Activated T-cell treated with anti-CD3 and anti-CD28 coated beads for 1 hour (primary cell): ENCODE results near the gene WWOX.

Experiments
- DNase-seq: peaks from one replicate; pipeline ENCODE4 v3.0.0-alpha.2; 2020; ENCODE audit warnings: low read depth

Gene WWOX

DNA sequence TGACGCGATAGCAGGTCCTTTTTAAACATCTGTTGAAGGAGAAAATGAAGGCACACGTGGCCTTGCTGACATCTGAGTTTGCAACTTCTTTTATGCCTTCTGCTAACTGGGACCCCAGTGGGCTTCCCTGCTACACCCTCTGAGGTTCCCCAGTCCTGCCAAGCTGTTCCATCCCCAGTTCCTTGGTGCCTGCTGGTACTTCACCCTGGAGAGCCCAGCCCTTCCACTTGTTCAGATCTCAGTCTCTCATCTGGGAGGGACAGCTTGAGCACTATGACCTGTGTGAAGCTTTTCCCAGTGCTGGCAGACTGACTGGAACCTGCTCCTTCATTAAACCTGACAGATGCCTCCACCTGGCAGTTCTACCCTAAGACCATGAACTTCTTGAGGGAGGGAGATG lies 95.5 kb downstream of the WWOX start:
- DNase-seq, result no peak

DNA sequence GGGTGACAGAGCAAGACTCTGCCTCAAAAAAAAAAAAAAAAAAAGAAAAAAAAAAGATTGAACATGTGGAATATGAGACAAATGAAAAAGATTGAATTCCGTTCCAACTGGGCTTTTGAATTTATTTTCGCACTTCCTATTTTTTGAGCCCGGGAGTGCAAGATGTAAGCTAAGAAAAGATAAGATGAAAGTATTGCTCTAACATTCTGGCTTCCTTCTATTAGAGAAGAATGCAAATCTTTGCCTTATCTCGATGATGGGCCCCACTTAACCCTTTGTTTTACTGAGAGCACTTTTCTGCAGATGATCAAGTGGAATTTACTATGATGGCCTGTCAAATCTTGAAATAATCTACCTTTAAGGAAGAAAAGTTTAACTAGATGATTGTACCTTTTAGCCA lies 96.3 kb downstream of the WWOX start:
- DNase-seq, result no peak

DNA sequence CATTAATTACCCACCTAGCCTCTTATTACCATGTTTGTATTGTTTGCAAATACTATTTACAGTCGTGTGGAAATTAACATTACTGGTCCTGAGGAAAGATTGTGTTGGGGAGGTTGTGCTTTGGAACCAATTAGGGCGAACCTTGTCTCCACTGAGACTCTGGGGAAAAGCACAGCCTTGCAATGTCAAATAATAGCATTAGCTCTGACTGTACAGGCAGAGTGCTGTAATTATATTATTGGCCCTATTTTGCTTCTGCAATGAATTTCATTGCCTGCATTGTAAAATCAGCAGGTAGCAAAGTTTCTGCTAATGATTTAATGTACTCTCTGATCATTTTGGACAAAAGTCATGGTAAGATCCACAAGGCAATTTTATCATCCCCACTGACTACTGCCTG lies 97.0 kb downstream of the WWOX start:
- DNase-seq, result no peak

DNA sequence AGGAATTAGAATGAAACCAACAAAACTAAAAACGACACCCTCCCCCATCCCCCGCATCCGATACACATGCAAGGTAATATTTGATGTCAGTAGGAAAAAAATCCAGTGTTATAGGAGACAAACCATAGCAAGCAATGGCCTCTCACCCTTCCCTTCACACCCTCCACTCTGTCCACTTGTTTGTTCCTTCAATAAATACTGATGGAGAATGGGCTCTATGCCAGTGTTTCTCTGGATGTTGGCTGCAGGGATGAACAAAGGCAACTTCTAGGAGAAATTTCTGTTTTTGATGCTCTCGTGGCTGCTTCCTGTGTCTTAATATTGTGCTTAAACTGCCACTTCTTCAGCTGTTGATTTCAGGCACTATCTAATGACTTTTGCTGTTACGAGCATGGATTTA lies 98.8 kb downstream of the WWOX start:
- no peak for DNase-seq

DNA sequence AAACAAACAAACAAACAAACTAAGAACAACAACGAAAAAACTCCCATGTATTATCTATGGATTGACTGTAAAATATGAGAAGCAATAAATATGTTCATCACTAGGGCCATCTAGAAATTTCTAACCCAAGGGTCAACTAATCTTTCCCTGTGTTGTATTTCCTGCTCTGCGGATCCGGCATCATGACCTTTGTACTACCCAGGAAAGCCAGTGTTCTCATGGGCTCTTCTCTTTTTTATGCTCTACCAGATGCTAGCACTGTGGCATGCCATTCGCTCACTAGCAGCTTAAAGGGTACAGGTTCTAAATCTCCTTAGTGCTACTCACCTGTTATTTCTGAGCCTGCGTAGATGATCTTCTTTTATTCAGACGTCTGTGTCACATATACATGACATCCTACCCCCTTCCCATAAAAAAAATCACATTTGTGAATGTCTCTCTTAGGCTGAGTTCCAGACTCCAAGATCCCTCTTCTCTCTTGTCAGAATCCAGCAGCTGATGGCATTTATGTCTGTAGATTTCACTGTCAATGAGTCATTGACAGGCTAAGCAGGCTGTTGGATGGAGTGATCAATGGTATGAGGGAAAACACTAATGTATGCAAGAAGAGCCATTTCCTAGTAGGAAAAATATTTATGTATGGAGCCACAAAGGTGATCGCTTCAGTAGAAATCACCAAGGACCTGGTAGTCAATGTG lies 100.0 kb downstream of the WWOX start:
- DNase-seq, result no peak

DNA sequence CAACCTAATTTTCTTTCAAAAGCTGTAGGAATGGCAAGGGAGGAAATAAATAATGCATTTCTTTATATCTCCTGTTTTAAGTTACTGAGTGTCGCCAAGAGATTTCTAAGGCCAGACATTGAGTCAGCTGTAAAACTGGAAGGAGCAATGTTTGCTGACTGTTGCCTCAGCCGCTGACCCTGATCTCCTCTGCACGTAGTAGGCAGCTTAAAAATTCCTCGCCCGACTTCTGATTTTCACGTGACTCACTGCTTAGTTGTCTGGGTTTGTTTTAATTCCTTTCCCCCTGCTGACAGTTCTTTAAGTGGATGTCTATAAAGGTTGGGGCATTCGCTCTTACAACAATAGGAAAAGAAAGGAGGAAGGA lies 100.6 kb downstream of the WWOX start:
- DNase-seq, result no peak

DNA sequence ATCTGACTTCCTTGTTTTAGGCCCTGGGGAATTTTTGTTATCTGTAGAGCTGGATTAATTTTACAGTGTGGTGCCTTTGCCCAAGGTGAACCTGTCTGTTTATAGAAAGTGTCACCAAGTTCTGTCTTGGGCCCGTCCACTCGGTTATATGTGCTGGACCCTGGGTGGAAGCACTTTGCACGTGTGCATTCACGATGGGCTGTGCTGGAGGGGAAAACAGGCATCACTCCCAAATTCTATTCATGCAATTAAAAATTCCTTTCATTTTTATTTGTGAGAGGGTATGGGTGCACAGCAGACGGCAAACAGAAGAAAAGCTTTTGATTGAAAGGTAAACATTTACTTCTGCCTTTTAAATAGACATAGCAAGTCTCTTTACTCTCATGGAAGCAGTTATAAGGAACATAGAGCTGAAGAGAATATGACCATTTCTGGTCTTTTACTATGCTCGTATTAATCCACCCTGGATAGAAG lies 101.2 kb downstream of the WWOX start:
- DNase-seq, result no peak

DNA sequence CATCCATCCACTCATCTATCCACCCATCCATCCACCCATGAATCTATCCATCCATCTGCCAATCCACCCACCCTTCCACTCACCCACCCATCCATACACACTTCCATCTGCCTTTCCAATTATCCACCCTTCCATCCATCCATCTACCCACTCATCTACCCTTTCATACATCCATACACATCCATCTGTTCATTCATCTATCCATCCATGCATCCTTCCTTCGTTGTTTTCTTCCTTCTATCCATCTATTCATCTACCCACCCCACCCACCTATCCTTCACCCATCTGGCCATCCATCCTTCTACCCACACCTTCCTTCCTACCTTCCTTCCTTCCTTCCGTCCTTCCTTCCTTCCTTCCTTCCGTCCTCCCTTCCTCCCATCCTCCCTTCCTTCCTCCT lies 106.1 kb downstream of the WWOX start:
- no peak for DNase-seq

DNA sequence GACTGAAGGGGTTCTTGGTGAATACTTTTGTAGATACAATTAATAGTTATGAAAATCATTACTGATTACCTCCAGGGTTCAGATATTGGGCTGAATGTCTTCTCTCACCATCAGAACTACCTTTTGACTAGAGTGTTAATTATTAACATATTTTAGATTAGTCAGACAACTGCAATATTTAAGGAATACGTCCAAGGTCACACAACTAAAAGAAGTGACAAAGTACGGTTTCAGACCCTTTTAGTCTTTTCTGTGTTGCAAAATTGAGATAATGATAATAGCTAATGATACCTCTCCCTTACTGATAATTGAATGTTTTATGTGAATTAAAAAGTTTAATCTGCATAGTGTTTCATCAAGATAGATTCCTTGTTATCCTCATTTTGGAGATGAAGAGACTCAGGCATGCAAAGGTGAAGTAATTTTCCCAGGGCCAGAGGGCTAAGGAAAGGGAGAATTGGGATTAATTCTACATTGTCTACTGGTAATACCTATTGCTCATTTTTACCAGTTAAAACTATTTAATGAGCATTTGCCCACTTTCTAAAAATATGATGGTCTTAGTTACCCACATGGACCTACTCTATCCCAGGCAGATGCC lies 107.3 kb downstream of the WWOX start:
- no peak for DNase-seq

DNA sequence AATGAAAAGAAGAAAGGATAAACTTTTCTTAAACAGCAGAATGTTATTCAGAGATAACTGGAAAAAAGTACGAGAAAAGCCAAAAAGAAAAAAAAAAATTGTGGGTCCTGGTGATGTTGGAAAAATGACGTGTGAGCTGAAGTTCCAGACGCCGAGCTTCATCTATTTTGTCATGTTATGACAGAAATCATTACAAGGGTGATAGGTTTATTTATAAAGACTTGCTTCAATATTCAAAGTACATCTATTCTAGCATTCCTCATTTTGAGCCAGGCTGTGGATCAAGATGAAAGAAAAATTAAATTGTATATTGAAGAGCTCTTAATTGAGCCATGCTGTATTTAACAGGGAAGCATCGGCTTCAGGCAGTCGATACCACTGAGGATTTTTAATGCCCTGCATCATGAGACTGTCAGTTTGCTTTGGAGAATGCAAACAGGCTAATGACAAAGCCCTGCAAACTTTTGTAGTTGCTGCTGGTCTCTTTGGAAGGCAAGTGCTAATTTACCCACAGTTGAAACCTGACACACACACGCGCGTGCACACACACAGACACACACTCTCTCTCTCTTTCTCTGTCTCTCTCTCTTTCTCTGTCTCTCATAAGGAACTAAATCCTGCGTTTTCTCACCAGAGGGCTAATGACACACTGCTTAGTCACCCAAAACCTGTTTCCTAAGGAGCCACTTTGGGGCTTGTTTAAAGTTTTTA lies 110.7 kb downstream of the WWOX start:
- DNase-seq, result no peak

DNA sequence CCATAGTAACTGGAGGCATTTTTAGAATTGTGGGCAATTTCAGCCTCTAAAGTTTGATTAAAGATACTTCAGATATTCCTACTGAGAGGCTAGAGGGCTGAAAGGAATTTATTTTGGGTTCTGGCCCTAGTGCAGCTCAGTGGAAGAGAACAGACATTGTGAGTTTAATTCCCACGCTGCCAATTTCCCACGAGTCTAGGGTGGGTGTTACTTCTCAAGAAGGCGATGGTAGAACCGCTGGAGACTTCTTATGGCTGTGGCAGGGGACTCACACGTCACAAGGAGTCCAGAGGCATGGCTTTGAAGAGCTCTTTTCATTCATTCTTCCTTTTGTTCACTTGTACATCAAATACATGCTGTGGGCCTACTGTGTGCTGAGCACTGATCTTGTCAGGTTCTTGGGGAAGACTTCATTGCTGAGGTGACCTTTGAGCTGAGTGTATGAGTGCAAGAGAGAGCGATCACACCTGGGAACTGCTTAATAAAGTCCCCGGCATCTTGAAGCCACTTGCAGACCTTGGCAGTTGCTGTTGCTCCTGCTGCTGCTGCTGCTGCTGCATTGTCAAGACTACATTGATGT lies 111.7 kb downstream of the WWOX start:
- DNase-seq, result no peak

DNA sequence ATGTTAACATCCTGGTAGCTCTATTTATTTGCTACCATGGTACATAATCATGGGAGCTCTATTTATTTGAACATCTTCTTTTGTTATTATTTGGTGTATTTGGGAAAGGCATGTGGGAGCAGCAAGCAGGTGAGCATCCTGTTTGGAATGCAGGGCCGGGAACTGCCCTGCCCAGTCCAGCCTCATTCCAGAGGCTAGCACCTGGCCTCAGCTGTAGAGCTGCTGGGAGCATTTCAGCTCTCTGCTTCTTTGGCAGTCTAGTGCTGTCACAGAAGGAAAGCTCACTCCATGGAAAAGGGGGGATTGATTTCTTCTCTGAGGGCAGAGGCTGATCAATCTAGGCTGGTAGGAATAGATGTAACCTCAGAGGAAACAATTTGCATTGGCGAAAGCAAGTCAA lies 112.5 kb downstream of the WWOX start:
- DNase-seq, result no peak

DNA sequence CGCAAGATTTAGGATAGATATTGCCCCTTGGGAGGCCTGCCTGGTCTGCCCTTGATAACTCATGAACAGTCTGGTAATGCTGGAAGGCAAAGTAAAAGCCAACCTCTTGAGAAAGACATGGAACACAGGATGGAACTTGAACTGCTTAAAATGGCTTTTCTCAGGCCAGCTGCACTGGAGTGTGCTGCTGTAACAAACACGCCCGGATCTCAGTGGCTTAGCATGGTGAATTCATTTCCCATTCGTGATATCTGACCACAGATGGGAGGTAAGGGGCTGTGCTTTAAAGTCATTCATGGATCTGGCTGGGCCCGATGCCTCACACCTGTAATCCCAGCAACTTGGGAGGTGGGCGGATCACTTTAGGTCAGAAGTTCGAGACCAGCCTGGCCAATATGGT lies 113.2 kb downstream of the WWOX start:
- DNase-seq, result no peak

DNA sequence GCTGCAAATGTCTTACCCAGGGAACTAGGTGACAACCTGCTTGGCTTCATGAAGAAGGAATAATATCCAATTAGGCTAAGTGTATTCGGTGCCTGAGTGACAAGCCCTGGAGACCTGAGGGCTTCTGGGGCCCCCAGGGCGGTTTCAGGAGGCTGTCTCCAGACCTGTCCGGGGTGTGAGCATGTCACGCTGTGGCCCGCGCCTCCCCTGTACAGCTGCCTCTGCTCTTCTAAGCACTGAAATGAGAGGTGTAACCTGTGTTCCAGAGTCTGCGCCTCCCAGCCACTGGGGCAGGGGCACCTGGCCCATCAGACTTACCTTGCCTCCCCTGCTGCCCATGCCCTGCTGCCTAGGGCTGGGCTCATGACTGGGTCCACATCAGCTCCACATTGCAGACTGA lies 114.3 kb downstream of the WWOX start:
- no peak for DNase-seq

DNA sequence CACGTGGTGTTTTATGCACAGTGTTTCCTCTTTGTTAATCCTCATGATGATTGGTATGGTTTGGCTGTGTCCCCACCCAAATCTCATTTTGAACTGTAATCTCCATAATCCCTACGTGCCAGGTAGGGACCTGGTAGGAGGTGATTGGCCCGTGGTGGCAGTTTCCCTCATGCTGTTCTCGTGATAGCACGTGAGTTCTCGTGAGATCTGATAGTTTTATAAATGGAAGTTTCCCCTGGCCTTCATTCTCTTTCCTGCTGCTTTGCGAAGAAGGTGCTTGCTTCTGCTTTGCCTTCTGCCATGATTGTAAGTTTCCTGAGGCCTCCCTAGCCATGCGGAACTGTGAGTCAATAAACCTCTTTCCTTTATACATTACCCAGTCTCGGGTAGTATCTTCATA lies 115.8 kb downstream of the WWOX start:
- DNase-seq, result no peak

DNA sequence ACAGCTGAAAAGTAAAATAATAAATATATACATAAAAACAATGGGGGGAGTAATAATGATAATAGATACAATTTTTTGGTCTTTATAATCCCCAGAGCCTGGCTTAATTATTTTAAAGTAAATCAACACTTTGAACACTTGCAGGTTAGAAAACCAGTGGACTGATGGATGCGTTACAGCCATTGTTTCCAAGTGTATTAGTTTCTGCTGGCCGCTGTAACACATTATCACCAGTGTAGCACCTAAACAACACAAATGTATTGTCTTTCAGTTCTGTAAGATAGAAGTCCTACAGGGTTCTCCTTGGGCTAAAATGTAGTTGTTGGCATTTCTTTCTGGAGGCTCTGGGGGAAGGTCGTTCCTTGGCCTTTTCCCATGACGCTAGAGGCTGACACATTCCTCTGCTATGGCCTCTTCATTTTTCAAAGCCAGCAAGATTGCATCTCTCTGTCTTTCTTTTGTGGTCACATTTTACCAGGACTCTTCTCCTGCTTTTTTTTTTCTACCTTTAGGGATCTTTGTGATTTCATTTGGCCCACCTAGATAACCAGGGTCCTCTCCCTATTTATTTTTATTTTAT lies 116.8 kb downstream of the WWOX start:
- DNase-seq, result no peak

DNA sequence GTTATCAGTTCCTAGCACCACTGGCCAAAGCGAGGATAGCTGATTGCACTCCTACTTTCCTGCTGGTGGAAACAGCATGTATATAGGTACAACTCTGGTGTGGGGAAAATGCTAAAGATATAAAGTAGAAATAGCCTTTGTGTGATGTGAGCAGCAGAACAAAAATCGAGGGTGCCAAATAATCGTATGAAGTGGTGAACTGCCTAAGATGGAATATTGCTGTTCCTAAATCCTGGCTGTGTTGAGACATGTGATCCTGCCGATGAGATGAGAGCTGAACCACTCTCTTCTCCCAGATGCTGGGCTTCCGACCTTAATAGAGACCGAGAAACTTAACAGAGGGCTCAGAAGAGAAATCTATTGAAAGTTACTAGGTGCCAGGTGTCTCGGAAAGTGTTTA lies 117.8 kb downstream of the WWOX start:
- no peak for DNase-seq

DNA sequence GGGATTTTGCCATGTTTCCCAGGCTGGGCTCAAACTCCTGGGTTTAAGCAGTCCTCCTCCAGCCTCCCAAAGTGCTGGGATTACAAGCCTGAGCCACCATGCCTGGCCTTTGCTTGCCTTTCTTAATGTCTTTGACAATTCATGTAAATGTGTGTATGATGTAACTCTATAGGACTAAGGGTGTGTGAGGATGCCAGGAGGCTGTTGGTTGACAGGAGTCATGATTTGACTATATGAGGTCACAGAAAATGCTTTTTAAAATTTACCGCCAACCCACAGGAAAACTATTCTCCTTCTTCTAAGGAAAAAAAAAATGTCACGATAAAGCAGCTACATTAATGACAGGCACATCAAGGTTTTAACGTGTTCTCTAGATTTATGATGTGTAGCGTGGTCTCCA lies 118.8 kb downstream of the WWOX start:
- DNase-seq, result no peak

DNA sequence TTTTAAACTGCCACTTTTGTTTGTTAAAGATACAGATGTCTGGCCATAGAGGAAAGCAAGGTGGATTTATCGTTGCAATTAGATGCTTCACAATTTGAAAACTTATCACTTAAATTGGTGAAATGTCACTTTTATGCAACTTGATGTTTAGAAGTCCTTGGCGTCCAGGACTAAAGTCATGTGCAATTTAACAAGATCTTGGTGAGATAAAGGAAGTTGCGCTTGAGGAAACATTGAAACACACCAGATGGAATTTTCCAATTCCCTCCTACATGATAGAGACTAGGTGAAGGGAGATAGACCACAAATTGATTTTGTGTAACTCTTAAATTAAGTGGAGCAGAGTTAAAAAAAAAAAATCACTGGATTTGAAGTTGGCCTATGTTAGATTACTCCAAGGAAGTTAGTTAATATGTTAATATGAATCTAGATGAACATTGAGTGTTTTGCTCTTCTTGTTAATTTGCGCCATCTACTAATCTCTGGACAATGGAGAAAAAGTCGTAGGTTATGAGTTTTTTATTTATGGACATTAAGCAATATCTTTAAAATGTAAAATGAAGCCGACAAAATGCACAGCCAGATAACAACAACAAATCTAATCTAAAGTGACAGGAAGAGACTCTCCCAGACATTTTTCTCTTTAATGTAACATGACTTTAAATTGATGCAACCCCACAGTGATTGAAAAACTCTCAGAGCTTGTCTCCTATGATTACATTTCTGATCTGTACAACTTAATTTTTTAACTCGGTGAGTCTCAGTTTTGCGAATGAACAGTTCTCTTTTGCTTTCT lies 119.6 kb downstream of the WWOX start:
- no peak for DNase-seq

DNA sequence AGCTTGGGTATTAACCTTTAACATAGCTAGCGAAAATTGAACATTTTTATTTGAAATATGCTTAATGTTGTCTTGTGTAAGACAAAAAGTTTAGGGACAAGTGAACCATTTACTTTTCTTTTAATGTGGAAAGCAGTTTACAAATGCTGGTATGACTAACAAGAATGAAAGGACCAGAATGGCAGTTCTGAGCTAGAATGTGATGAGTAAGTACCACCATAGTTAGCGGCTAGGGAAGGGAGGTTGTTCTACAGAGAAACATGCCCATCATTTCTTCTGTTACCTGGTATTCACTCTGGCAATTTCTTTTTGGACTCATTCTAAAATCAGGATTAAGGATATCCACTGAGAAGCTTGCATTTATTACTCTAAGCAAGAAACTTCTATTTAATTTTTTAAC lies 121.1 kb downstream of the WWOX start:
- DNase-seq, result no peak

DNA sequence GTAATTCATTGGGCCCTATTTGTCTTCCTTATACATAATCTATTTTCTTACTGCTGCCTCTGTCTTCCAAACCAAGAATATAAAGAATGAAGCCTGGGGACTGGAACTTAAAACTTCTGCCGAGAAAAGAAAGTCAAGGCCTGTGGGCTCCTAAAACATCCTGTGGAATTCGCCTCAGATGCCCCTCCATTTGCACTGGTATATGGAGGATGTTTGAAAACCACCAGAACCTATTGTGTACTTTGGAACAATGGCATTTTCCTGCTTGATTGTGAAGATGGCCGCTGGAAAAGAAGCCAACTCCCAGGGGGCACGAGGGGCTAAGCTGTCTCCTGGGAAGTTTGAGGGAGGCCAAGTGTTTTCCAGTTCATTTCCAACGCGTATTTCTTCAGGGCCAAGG lies 122.4 kb downstream of the WWOX start:
- DNase-seq, result no peak

DNA sequence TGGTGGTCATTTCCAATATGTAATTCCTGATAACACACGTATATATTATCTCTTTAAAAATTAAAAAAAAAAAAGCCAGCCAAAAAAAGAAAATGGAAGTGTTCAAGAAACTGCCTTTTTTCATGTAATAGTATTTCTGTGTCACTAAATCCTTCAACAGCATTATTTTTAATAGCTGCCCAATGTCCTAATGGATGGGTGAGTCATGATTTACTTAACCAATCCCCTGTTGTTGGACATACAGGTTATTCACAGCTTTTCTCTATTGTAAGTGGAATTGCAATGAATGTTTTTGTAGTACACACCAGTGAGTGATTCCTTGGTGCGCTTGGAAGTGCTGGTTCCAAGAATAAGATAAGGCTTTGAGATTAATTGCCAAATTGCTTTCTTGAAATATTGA lies 124.9 kb downstream of the WWOX start:
- no peak for DNase-seq
